ENCODE data around the gene ASNSD1.

DNA sequence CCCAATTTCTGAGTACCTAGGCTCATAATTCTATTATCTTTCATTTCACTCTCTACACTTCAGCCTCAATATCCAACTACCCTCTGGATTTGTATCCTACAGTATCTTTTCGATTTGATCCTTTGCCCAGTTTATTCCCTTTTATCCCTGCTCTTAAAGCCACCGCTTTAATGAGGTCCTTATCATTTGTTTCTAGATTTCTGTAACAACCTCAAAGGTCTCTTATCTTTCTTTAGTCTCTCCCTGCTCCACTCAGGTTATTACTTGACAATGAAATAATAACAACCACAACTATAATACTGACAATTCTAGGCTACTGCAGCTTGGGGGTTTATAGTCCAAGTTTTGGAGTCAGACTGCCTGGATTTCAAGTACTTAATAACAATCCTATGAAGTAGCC lies 25.9 kb upstream of the ASNSD1 start:
- no peak for TF ChIP-seq EZH2 (IDR thresholded peaks at IDR 0.05)
- no peak for TF ChIP-seq POLR2AphosphoS5 (IDR thresholded peaks at IDR 0.05; ENCODE audit: borderline replicate concordance, low read depth, low read length)

Data from SK-N-MC (cell line).